Skin of body (tissue), 3 donors: ENCODE data around the gene TXNDC12. TPM values are rescaled to one million over a fixed set of nuclear protein-coding genes. Genes with fewer than 3 reads are reported as not detected.
A peak's percentile ranks its signal among the peaks of the same experiment; 100 is the strongest.

Source experiments
- DNase-seq: peaks from one replicate; lab custom pipeline; 2025; lab: John Stamatoyannopoulos, UW
- small RNA-seq: library from RNA; depleted of rRNA; stranded (forward); fragments of <200 nt; gene quantifications from one replicate; pipeline ENCODE3, GENCODE V24; 2014; ENCODE audit warnings: low replicate concordance
- total RNA-seq: library from RNA; depleted of rRNA; stranded (reverse); fragments of >200 nt; gene quantifications from one replicate; pipeline ENCODE4 v1.2.3, GENCODE V29; 2014

The TXNDC12 gene
- total RNA-seq, 1 donor from 2014 or later, result 14.9 TPM

GRCh38 chr1:52002038-52002917 is 52.7 kb downstream of the TXNDC12 start:
- peak; percentile 54 for DNase-seq

- DNase-seq, result no peak
Observed at GRCh38 chr1:51998701-51999100, 56.3 kb downstream of the TXNDC12 start.

- no peak for DNase-seq
Observed at GRCh38 chr1:51997974-51998382, 57.0 kb downstream of the TXNDC12 start.

GRCh38 chr1:51990478-51990965 is 64.5 kb downstream of the TXNDC12 start, which contains the start of gene RAB3B:
TSS of gene RAB3B (minus strand) at chr1:51990700. CDS start at chr1:51977117, 13,583 bp downstream.
- no peak for DNase-seq

GRCh38 chr1:51989582-51990477 is 65.2 kb downstream of the TXNDC12 start:
- no peak for DNase-seq

GRCh38 chr1:51988254-51988653 is 66.7 kb downstream of the TXNDC12 start:
- no peak for DNase-seq

- DNase-seq, result no peak
Observed at GRCh38 chr1:51986718-51987117, 68.3 kb downstream of the TXNDC12 start.

GRCh38 chr1:51982161-51982560 is 72.8 kb downstream of the TXNDC12 start:
- no peak for DNase-seq

- no peak for DNase-seq
Observed at GRCh38 chr1:51981555-51981954, 73.4 kb downstream of the TXNDC12 start.

- DNase-seq, result no peak
Observed at GRCh38 chr1:51978099-51978498, 76.9 kb downstream of the TXNDC12 start.

- DNase-seq, result no peak
Observed at GRCh38 chr1:51976846-51977602, 78.0 kb downstream of the TXNDC12 start.

- no peak for DNase-seq
Observed at GRCh38 chr1:51973587-51974474, 81.2 kb downstream of the TXNDC12 start.

Small RNA genes lying within 50 kb of the gene (small RNA-seq; reads per million reads assigned to genes)
- gene RN7SL290P (not detected), gene RNA5SP48 (not detected)

Other genes with a start within 250 kb of the TXNDC12 start
- 81.2 TPM for gene NRDC, start 176.5 kb downstream of the TXNDC12 start, total RNA-seq
- 1.9 TPM for gene RAB3B, start 64.5 kb downstream of the TXNDC12 start, total RNA-seq
- 4.2 TPM for gene KTI12, start 21.4 kb downstream of the TXNDC12 start, total RNA-seq
- gene BTF3L4, start 1.1 kb upstream of the TXNDC12 start, total RNA-seq, result 40.2 TPM
- gene ZFYVE9, start 86.9 kb upstream of the TXNDC12 start, total RNA-seq, result 41.0 TPM